Ovary (tissue), 3 donors: ENCODE measurements around the gene ACO2.

Experiments used
- EP300 ChIP-seq: sonication (generic); formaldehyde crosslinking; IDR thresholded peaks from one replicate; pipeline ENCODE4 v1.6.1; 2017; ENCODE audit warnings: antibody characterized with exemption
- POLR2A ChIP-seq: fragments of 450-650 bp; IDR thresholded peaks from one replicate; pipeline ENCODE4 v1.6.1; 2017; ENCODE audit warnings: antibody characterized with exemption, mild to moderate bottlenecking, moderate library complexity
- TF ChIP-seq, protein P1 (sequence below), 3 donors: fragments of 450-650 bp in 2 of 3; fragments of 200-600 bp in 1 of 3; IDR thresholded peaks; one replicate each; pipeline versions ENCODE4 v1.5.1 to v1.8.0; 2016 to 2022; ENCODE audit warnings: antibody characterized with exemption in 3 of 3, mild to moderate bottlenecking in 1 of 3
- donor health status: DM: no; HTN: no; CAD: no.

DNA sequence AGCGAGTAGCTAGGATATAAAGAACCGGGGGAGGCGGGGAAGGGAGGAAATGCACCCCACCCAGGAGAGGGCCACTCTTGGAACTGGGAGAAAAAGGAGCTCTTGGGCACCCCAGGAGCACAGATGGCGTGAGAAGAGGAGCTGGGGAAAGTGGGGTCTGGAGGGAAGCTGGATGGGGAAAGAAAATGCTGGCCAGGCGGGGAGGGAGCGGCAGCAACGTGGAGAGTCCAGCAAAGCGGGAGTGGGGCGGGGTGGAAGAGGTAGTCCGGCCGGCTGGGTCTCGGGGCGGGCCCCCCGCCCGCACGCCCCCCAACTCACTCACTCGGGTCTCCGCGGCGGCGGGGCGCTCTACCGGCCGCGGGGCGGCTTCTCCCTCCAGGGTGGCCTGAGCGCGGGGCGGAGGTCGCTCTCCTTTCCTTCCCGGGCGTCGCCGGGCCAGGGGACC is 22.8 kb upstream of the ACO2 start:
- TF ChIP-seq POLR2A, result no peak
- TF ChIP-seq, protein P1, sequence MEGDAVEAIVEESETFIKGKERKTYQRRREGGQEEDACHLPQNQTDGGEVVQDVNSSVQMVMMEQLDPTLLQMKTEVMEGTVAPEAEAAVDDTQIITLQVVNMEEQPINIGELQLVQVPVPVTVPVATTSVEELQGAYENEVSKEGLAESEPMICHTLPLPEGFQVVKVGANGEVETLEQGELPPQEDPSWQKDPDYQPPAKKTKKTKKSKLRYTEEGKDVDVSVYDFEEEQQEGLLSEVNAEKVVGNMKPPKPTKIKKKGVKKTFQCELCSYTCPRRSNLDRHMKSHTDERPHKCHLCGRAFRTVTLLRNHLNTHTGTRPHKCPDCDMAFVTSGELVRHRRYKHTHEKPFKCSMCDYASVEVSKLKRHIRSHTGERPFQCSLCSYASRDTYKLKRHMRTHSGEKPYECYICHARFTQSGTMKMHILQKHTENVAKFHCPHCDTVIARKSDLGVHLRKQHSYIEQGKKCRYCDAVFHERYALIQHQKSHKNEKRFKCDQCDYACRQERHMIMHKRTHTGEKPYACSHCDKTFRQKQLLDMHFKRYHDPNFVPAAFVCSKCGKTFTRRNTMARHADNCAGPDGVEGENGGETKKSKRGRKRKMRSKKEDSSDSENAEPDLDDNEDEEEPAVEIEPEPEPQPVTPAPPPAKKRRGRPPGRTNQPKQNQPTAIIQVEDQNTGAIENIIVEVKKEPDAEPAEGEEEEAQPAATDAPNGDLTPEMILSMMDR (IDR thresholded peaks at IDR 0.05), result no peak
- TF ChIP-seq EP300, result no peak
